DMS153 (cell line): ENCODE measurements around the gene SREK1IP1.

Experiments used
- DNase-seq: peaks from one replicate; lab custom pipeline; 2025; lab: John Stamatoyannopoulos, UW

The SREK1IP1 gene

DNA sequence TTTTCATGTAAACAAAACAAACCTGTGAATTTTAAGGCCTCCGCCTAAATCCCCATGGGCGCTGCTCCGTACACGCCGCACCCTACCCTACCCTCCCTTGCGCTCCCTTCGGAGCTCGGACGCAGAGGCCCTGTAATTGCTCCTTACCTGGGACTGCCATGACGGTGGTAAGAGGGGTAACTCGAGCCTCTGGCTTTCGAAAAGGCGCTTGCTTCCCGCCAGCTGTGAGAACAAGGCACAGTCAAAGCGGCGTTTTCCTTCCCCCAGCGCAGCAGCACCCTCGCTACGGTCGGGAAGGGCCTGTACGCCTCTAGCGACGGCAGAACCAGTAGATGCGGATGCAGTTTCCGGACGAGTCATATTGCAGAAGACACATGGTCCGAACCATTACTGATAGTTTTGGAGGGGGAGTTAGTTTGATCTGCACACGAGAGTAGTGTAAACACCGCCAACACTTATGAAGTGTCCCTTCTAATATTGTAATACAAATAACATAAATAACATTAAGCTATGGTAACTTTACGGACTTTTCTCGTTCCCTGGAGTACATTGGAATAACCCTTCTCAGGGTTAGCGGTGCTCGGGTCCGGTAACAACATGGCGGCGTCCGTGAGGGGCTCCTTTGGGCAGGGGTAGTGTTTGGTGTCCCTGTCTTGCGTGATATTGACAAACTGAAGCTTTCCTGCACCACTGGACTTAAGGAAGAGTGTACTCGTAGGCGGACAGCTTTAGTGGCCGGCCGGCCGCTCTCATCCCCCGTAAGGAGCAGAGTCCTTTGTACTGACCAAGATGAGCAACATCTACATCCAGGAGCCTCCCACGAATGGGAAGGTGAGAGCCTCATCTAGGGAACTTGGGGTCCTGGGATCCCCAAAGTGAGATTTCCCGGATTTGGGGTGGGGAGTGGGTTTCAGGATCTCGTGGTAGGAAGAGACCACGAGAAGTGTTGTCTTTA, at the start of gene SREK1IP1, which contains the start of gene CWC27:
Gene SREK1IP1 (minus strand): TSS at position 334 of the 955 bp plus-strand sequence. CDS start 174 bp downstream, at position 160.
Gene CWC27 (plus strand): TSS at position 573 of the 955 bp plus-strand sequence. CDS start 217 bp downstream, at position 790.
- DNase-seq, result peak; percentile 46

DNA sequence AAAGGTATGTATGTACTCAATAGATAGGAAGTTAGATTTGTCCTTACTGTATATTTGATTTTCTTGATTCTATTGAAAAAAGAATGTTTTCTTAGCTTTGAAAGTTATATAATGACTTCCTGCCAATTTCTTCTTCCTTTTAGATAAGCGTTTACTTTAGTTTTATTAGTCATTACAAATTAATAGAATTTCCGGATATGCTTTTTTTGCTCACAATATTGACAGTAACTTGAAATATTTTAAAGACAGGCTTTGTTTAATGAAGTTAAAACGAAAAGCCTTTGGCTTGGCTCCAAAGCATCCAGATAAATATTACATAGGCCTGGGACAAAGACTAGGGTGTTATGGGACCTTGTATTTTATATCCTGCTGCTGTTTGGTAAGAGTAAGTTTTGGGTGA, 49.8 kb upstream of the SREK1IP1 start:
- no peak for DNase-seq

DNA sequence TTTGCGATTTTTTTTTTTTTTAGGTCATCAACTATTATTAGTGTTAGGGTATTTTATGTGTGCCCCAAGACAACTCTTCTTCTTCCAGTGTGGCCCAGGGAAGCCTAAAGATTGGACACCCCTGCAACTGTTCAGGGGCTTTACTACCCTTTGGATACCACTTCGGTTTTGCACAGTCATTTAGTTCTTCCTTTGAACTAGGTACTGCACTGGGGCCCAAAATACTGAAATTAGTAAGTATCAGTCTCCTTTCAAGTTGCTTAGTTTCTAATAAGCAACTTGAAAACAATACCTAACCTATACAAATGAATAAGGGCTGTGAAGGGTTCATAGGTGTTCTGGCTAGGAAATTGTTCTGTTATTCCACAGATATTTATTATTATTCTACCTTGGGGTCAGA, 45.6 kb upstream of the SREK1IP1 start:
- no peak for DNase-seq

DNA sequence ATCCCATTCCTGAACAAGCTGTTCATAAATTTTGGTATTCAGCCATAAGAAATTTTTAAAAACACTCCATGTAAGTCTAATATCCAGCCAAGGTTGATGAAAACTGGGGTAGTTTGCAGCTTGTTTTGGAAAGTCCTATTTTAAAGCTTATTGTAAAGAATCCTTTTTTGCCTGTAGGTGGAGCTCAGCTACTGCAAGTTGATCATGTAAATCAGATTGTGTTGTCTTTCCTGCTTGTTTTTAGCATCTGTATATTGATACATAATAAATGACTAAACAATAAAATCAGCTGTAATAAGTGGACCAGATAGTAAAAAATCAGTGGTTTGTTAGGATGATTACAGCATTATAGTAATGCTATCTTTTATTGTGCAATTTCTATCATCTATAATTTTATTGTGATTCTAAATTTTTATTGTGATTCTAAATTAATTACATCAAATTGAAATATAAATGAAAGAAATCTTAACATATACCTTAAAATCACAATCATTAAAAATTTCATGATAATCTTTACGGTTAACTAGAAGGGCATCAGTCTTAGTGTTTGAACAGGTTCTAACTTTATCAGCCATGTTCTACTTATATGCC, 42.7 kb upstream of the SREK1IP1 start:
- DNase-seq, result peak; percentile 10

DNA sequence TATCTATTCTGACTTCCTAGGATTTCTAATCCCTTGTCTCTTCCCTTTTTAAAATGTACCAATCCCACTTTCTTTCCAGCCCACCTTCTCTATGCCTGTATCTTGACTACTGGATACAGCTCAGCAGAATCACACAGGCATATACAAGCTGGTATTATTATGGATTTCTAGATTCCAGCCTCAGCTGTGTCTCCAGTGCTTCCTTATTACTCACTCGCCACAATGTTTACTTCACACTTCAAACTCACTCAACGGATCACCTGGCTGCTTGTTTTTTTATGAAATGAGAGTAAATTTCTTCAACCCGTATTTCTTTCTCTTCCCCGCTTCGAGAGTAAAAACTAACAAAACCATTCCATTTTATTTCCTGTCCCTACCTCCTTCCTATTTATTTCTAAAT, 39.0 kb upstream of the SREK1IP1 start:
- no peak for DNase-seq

DNA sequence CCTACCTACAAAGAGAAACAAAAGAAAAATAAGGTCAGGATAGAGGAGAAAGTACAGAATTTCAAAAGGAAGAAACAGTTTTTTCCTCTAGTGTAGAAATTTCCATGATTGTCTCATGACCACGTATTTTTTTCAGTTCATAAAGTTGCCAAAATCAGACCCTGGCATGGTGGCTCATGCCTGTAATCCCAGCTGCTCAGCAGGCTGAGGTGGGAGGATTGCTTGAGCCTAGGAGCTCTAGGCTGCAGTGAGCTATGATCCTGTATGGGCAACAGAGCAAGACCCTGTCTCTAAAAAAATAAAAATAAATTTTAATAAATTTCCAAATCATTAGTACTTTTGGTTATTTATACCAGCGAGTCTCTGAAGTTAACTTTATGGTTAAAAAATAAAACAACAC, 38.0 kb upstream of the SREK1IP1 start:
- no peak for DNase-seq

DNA sequence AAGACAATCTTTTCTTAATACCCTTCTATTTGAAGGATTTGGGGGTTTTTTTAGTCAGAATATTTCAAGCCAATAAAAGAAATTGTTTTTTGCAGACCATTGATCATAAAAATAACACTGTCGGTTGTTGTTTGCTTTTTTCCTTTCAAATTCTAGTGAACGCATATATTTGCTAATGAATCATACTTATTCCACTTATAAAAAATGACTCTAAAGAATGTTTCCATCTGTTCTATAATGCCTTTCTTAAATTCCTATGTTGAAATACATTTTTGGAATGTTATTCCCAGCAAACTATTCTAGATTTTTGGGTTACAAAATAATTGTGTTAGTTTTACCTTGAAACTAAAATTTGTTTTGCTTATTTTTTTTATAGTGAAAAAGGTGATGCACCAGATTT, 32.4 kb upstream of the SREK1IP1 start:
- no peak for DNase-seq

DNA sequence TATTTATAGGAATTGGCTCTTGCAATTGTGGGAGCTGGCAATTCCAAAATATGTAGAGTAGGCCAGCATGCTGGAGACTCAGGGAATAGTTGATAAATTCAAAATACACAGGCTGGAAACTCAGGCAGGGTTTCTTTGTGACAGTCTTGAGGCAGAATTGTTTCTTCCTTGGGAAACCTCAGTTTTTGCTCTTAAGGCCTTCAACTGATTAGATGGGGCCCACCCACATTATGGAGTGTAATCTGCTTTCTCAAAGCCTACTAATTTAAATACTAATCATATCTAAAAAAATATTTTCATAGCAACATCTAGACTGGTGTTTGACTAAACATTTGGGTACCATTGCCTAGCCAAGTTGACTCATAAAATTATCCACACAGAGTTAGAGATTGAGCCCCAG, 27.8 kb upstream of the SREK1IP1 start:
- DNase-seq, result no peak

DNA sequence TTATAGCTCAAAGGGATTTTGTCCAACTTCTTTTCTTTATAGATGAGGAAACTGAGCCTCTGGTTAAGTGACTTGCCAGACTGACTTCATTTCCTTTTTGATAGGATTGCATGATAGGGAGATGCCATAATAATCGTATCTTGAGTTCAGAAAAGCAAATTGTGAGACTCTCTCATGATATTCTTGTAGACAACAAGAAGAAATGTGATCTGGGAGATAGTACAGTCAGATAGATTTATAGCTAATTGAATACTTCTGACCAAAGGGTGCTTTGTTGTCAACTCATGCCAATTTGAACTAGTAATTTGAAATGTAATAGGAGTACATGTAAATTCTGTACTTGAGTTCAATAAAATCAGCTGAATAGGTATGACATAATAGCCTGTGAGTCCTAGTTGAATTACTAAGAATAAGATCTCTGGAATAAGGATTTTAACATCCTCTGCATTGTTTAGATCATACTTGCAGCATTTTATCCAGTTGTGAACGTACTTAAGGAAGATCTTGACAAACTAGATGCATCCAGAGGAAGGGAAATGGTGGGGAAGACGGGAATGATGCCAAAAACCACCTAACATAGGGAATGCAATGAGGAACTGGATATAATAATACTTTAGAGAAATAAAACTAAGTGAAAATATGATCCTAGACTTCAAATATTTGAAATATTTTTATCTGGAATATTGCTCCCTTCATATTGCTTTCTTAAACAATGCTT, 25.7 kb upstream of the SREK1IP1 start:
- DNase-seq, result no peak

DNA sequence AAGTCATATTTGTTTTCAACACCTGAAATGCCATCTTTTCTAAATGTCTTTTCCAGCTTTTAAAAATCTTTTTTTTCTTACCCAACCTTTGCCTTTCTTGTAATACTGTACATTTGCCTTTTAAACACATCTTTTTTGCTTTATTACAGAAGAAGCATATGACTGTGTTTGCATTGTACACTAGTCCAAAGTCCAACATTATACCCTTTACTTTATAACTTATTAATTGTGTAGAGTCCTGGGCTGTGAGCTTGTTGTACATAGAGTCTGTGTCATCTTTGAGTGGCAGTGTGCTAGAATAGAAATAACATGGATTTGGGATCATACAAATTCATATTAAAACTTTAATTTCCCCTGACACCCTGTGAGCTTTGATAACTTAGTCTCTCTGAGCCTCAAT, 24.0 kb upstream of the SREK1IP1 start:
- DNase-seq, result no peak

DNA sequence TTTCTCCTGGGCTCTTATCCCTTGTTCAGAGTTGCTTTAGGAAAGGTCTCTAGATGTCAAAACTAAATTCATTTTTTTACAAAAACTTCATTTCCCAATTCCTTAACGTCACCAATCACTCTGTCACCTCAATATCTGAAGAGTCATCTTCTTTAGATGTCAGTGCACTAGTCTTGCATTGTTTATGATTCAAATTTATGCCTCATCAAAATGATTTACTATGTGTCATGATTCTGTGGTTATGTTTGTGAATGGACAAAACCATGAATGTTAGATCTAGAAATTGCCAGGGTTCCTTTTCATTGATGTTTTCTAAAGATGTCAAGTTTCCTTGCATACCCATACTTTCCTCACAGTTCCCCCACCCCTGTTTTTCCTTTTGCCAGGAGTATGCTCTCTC, 21.7 kb upstream of the SREK1IP1 start:
- no peak for DNase-seq

DNA sequence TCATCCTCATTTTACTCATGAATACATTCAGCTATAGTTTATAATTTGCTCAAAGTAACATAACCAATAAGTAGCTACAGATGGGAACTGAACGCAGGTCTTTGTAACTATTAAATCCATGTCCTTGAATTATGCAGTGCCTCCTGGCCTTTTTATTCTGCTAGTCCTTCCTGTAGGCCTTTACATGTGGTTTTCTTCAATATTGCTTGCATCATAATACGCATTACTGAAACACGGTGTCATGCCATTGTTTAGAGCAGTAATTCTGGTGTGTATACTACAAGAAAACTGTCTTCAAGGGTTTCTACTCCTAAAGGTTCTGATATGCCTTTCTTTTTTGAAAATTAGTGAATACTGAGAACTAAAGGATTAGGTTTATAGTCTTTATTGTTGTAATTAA, 21.0 kb upstream of the SREK1IP1 start:
- DNase-seq, result no peak

DNA sequence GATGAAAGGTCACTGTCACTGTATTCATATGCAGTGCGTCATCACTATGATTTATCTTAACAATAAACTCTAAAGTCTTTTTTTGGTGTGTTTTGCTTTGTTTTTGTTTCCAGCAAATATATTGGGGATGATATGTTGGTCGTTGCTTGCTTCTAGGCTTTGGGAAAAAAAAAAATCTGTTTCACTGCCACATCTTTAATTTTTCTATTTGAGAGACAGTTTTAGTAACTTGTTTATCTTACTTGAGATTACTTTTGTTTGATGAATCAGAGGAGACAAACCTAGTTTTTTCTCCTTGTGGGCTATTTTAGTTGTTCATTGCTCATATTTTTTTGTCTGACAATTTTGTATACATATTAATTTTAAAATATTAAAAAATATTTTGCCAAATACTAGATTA, 19.7 kb upstream of the SREK1IP1 start:
- DNase-seq, result no peak

DNA sequence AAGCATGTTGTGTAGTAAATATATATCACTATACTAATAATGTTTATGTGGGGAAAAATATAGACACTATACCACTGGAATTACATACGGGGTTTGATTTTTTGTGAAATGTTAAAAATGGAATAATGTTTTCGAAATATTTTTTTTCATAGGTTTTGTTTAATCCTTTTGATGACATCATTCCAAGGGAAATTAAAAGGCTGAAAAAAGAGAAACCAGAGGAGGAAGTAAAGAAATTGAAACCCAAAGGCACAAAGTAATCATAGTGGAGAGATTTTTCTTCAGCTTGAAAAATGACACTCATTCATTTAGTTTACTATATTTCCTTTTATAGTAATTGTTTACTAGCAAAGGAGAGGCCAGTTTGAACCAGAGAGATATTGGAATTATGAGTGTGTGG, 17.9 kb upstream of the SREK1IP1 start:
- DNase-seq, result no peak

DNA sequence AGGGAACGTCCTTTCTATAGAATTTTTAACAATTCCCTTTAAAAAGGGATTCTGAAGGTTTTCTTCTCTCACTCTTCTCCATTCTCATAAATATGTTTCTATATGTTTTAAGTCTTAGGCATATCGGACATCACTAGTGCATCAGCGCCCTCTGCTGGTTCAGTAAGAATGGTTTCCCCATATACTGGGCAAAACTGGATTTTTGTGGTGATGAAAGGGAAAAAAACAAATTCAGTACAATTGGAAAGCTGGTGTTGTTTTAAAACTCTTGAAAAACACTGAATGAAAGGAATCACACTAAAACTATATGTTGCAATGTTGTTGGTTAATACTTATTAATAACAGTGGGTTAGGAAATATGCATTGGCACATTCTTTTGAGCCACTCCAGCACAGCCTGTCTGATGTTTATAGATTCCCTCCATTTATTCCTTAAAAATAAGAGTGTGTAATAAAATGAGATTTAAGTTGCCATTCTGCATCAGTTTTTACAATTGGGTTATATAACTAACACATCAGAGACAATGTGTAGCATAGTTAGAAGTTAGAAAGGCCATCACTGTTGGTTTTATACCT, 16.0 kb upstream of the SREK1IP1 start:
- DNase-seq, result no peak

DNA sequence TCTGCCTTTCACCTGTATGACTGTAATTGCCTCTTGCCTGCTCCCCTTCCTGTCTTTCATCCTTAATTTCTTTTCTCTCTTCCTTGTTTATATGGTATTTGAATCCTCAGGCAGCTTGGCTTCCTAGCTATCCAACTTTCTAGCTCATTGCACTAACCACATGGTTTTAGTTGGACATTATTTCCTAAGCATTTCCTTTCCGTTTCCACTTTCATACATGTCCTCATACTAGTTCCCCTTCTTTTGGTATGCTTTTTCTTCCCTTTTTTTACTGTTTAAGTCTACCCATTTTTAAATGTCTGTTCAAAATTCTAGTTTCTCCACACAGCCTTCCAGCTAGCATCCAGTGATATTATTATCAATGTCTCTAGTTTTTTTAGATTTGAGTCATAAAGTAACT, 6.8 kb upstream of the SREK1IP1 start:
- no peak for DNase-seq

DNA sequence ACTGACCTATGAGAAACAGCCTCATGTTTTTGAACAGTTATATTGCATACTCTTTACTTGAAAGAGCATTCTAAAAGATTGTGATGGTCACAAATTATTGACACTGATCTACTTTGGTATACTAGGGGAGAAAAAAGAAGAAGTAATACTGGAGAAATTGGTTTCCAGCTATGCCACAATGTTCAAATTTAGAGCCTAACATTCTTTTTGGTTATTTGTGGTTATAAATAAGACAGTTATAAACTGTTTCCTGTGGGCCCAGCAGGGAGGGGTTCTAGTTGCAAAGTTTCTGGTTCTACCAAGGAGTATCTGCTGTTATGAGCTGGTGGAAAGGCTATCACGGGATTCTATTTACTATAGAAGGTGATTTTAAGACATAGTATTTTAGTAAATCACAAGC, 5.0 kb upstream of the SREK1IP1 start:
- DNase-seq, result no peak

DNA sequence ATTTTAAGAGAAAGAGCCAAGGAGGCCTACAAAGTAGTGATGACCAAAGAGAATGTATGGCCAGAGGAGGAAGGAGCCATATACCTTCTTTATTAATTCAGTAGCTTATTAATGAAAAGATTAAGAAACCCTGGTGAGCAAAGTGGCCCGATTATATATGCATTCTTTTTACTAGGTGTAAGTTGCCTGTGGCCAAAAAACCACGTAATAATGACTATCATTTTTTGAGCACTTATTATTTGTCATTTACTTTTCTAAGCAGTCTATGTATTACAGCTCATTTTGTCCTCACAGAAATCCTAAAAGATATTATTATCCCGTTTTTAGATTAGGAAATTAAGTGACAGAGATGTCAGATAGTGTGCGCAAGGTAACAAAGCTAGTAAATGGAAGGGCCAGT, 3.2 kb upstream of the SREK1IP1 start:
- DNase-seq, result no peak

DNA sequence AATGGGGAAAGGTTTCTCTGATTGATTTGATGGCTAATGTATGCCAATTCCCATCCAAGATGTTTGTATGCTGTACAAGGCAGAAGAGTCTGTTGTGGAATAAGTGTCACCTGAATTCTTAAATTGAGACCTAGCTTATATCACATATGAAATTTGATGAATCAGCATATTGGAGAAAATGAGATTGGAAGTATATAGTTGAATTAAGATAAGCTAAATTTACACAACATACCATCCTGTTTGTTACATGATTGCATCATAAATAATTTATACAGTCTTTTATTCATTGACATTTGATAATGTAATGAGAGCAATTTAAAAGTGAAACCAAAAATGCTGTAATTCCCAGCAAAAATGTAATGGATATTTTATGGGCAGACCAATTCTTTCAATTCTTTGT, 1.4 kb upstream of the SREK1IP1 start:
- DNase-seq, result no peak

DNA sequence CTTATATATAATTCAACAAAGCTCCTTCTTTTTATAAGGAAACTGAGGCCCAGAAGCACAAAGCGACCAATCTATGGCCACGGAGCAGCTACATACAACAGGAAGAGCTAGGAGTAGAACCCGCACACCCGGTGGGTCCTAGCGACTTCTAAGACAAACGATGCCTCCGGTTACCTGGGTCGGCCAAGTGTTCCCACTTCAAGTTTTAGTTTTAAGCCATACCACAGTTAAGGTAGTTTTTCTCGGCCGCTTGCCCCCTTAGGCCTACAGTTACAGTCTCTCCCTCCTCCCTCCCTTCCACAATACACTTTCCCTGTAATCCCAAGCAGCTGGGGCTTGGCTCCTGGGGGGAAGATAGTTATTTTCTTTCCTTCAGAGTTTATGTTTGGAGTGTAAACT, 533 bp downstream of the SREK1IP1 start:
- no peak for DNase-seq

DNA sequence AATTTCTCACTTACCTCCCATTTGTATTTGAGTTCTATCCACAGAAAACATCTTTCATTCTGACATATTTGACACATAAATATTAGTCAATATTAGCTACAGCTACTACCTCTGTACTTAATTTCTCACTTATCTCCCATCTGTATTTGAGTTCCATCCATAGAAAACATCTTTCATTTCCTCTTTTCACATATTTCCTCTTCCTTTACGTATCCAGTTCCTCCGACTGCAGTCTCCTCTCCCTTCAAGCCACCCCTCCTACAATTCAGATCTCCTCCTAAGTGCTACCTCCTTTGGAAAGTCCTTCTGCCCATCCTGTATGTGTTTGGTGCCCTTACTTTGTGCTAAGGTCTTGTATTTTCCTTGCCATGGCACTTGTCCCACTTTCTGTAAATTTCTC, 1.6 kb downstream of the SREK1IP1 start:
- DNase-seq, result no peak

DNA sequence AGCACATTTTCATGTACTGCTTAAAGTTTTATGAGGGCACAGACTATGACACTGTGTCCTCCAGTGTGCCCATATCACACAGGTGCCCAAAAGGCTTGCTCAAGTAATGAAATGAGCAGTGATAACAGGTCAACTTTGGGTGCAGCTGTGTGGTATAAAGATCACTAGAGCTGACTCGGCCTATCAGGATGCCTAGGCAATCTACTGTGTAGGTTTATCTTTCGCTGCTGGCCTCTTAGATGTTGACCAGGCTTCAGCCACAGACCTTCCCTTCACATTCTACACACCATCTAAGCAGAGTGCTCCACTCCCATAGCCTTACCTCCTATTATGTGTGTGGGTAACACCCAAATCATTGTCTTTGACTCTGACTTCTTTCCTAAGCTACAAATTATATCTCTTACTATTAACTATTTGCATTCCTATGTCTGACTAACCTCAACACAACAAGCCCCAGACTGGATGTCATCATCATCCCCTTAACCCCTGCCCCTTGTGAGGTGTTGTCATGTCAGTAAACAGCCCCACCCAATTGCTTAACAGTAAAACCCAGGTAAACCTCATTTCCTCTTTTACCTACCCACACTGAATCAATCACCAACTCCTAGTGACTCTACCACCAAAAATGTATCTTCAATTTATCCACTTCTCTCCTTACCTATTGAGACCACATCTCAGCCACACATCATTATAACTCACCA, 2.5 kb downstream of the SREK1IP1 start:
- DNase-seq, result no peak
